Hindlimb muscle (tissue), 1 donor: ENCODE results near the gene PUS7L. TPM values are rescaled to one million over a fixed set of nuclear protein-coding genes. Genes with fewer than 3 reads are reported as not detected.
"Not testable (repeated sequence)": the region's sequence is repeated elsewhere in the genome, so short reads cannot be mapped to it uniquely, and the experiment has no call there.

Experiments used
- DNase-seq: peaks from one replicate; pipeline ENCODE4 v3.0.0-alpha.2; 2013
- polyA plus RNA-seq: library from polyadenylated mRNA; unstranded; fragments of 120-200 nt; gene quantifications from one replicate; pipeline ENCODE4 v1.2.1, GENCODE V29; 2013; ENCODE audit not compliant: insufficient read length

Gene PUS7L
- 7.5 TPM for polyA plus RNA-seq

- DNase-seq, result peak; percentile 96
Observed at GRCh38 chr12:43758728-43759563, at the start of gene PUS7L, which contains the start of gene IRAK4. TSS of gene PUS7L (minus strand) at chr12:43758790. CDS start at chr12:43755245, 3,545 bp downstream. TSS of gene IRAK4 (plus strand) at chr12:43758951. CDS start at chr12:43768112, 9,161 bp downstream.

DNA sequence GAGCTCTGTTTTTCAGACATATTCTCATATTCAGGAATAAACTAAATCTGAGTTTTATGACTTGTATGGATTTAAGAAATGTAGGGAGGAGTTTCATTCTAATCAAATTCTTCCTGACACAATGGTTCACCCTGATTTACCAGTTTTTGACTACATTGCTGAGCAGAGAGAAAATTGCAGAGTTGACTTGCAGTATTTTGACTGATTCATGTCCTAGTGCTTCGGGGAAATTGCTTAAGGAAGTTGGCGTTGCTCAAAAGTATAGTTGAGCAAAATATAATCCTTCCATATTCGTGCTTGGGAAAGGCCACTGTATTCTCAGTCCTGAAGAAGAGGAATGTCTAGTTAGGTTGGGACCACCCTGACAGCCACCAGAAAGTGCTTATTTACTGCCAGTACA is 48.8 kb upstream of the PUS7L start:
- no peak for DNase-seq

DNA sequence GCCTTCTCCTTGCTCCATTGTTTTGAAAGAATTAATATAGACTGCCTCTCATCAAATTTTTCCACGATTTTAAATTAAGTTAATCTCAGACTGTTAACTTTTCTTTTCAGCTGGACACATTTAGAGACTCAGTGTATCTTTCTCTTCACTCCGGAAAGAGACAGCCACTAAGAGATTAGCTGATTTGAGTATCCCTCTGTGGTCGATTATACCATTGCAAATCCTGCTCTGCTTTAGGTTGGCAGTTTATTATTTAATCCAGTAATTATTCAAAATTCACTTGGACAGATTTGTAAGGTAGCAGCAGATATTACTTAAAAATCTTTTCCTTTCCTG is 48.1 kb upstream of the PUS7L start:
- DNase-seq, result no peak

GRCh38 chr12:43805860-43806736 is 47.5 kb upstream of the PUS7L start, which contains the start of gene TWF1:
TSS of gene TWF1 (minus strand) at chr12:43806317. CDS start at chr12:43806245, 72 bp downstream.
- DNase-seq, result peak; percentile 93

DNA sequence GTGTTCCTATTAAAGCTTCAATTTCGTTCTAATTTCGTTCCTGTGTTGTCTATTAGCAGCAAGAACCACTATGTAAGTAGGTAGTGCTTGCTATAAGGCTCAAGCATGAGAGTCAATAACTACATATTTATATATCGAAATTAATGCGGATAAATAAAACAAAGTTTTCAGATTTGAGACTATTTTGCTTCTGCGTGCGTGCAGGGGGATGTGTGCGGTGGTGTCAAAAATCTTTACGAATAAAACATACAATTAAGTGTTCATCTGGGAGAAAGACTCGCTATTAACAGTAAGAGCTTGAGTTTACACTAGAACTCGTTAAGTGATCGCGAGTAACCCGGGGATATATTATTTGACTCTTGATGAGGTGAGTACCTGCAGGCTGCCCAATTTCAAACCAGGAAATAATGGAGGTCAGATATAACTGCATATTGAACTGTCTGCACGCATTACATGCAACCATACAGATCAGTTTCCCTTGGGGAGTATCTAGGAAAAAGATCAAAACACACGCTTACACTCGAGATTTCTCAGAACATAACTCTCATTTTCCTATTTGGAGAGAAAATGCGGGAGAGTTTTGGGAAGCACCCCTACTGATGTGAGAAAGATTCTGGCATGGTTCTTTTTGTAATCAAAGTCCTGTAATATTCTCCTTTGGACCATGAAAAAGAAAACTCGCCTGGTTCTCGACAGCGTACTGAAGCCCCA is 46.7 kb upstream of the PUS7L start:
- DNase-seq, result peak; percentile 3

GRCh38 chr12:43797561-43798217 is 39.1 kb upstream of the PUS7L start:
- DNase-seq, result no peak

DNA sequence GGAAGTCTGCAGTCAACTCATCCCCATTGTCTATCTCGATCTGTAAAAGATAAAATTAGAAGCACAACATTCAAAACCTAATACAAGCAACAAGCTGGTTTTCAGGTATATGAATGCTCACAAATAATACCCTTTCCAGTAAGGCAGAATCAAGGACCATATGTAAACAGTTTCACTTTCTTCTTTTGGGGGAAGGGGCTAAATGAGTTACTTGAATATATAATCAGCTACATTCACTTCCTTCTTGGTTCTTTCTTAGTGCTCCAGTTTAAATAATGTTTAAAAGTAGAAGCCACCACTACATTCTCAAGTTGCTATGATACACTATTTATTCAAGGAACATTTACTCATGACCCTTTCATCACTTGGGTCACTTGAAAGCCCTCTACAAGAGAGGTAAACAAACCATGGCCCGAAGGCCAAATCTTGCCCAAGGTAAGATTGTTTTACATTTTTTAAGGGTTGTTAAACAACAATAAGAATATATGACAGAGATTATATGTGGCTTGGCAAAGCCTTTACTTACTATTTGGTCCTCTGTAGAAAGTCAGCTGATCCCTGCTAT is 37.2 kb upstream of the PUS7L start:
- no peak for DNase-seq

- peak; percentile 28 for DNase-seq
Observed at GRCh38 chr12:43789941-43790340, 31.4 kb upstream of the PUS7L start.

GRCh38 chr12:43786899-43787693 is 28.5 kb upstream of the PUS7L start:
- DNase-seq, result no peak

- peak; percentile 17 for DNase-seq
Observed at GRCh38 chr12:43776498-43776897, 17.9 kb upstream of the PUS7L start.

GRCh38 chr12:43766291-43766690 is 7.7 kb upstream of the PUS7L start:
- no peak for DNase-seq

DNA sequence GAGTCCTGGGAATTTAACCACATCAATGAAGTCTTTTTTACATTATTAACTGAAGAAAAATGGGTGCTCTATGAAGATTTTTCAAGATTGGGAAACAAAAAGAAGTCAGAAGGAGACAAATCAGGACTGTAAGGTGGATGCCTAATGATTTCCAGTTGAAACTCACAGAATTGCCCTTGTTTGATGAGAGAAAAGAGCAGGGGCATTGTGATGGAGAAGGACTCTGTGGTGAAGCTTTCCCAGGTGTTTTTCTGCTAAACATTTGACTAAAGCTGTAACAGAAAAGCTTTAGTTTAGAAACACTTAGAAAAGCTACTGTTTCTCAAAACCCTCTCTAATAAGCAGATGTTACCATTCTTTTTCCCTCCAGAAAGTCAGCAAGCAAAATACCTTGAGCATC is 5.9 kb upstream of the PUS7L start:
- no peak for DNase-seq

GRCh38 chr12:43763769-43764168 is 5.2 kb upstream of the PUS7L start:
- no peak for DNase-seq

DNA sequence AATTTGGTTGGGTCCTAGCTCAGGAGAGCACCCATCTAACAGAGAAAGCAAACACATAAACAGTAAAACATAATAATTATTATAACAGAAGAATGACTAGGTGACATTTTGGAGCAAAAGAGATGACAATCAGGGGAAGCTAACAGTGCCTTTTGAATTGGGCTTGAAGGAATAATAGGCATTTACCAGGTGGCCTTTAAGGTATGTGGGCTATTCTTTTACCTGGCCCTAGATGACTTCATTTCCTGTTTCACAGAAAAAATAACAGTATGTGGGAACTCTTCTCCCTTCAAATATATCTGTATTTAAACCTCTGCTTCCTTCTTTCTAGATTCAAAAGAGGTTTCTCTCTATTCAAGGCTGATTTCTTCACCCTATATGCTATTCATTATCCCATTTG is 4.0 kb upstream of the PUS7L start:
- DNase-seq, result no peak

DNA sequence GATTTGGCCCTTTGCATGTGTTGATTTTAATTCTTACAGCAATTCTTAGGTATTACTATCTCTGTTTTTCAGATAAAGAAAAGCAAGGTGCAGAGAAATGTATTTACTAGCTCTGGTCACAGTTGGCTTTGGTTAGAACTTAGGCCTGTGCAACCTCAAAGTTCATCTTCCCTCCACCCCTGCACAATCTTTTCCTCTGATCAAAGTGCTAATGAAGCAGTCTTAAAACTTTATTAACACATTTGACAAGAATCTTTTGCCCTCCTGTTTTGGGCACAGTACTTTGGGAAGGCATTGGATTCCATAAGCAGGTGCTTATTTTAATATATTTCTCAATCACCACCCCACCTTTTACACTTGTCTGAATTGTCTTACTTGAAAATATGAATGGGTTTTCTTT is 2.9 kb upstream of the PUS7L start:
- no peak for DNase-seq

- DNase-seq, result no peak
Observed at GRCh38 chr12:43760396-43760795, 1.8 kb upstream of the PUS7L start.

DNA sequence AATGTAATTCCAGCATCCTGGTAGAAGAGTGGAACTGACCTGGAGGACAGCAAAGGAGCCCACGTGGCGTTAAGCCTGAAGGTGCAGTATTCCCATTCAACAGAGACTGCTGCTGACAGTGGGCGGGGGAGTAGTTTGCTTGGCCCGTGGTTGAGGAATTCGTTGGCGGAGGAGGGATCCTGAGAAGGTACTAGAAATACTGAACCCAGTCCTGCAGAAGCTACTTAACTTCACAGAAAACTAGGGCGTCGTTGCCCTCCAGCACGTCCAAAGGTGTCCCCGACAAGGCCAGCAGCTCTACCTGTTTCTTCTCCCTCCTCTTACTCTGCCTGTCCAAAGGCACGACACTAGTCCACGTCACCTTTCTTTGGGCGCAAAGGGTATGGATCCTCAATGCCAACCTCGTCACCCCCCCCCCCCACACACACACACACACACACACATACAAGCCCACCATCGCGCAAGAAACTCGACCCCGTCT is 303 bp downstream of the PUS7L start:
- DNase-seq, result no peak

GRCh38 chr12:43754015-43754414 is 4.6 kb downstream of the PUS7L start:
- DNase-seq, result no peak

DNA sequence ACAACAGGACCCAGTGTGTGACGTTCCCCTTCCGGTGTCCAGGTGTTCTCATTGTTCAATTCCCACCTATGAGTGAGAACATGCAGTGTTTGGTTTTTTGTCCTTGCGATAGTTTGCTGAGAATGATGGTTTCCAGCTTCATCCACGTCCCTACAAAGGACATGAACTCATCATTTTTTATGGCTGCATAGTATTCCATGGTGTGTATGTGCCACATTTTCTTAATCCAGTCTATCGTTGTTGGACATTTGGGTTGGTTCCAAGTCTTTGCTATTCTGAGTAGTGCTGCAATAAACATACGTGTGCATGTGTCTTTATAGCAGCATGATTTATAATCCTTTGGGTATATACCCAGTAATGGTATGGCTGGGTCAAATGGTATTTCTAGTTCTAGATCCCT is 7.2 kb downstream of the PUS7L start:
- not testable (repeated sequence) for DNase-seq

DNA sequence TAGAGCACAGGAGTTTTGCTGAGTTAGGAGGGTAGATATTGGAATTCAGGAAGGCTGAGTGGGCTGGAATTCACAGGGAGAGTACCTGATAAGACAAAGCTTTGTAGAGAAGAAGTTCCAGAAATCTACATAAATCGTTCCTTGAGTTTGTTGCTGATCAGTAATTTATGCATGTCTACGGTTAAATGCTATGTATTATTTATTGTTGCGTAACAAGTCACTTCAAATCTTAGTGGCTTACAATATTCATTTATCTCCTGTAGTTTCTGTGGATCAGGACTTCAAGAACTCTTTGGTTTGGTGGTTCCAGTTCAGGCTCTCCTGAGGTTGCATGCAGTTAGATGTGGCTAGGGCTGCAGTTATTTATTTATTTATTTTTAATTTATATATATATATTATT is 7.8 kb downstream of the PUS7L start:
- no peak for DNase-seq

DNA sequence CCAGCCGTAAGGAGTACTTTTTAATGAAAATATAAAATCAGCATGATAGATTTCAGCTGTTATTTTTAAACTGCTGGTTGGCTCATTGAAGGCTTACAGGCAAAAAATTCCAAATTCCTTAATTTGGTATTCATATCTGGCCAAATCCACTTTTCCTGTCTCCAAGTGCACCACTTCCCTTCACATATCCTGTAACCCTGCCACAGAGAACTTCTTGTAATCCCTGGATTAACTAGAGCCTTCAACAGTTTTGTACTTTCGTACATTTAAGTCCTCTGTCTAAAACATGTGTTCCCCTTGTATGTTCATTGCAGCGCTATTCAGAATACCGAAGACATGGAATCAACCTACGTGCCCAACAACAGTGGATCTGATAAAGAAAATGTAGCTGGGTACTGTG is 9.6 kb downstream of the PUS7L start:
- no peak for DNase-seq
